Endothelial cell (in vitro differentiated cells): ENCODE results near the gene TESMIN. TPM values are rescaled to one million over a fixed set of nuclear protein-coding genes. Genes with fewer than 3 reads are reported as not detected.

Experiments
- DNase-seq: peaks from one replicate; pipeline ENCODE4 v3.0.0; 2021; ENCODE audit warnings: low spot score
- H3K27ac Mint-ChIP-seq: one replicate; pipeline ENCODE4 v1.8.0; 2021; ENCODE audit warnings: mixed read lengths, inconsistent platforms; ENCODE audit not compliant: unreplicated experiment
- H3K27me3 Mint-ChIP-seq: one replicate; pipeline ENCODE4 v1.8.0; 2021; ENCODE audit warnings: mild to moderate bottlenecking, moderate library complexity, mixed read lengths, inconsistent platforms; ENCODE audit not compliant: unreplicated experiment
- H3K36me3 Mint-ChIP-seq: one replicate; pipeline ENCODE4 v1.8.0; 2021; ENCODE audit warnings: mild to moderate bottlenecking, low read depth, mixed read lengths, inconsistent platforms; ENCODE audit not compliant: unreplicated experiment
- H3K4me1 Mint-ChIP-seq: one replicate; pipeline ENCODE4 v1.8.0; 2021; ENCODE audit warnings: mild to moderate bottlenecking, mixed read lengths, inconsistent platforms; ENCODE audit not compliant: unreplicated experiment
- H3K4me3 Mint-ChIP-seq: one replicate; pipeline ENCODE4 v1.8.0; 2021; ENCODE audit warnings: mild to moderate bottlenecking, mixed read lengths, inconsistent platforms; ENCODE audit not compliant: unreplicated experiment
- H3K9me3 Mint-ChIP-seq: one replicate; pipeline ENCODE4 v1.8.0; 2021; ENCODE audit warnings: mixed read lengths, inconsistent platforms; ENCODE audit not compliant: unreplicated experiment
- CTCF ChIP-seq: fragments of 200-600 bp; sonication (generic); IDR thresholded peaks from one replicate; pipeline ENCODE4 v1.5.0; 2021; ENCODE audit warnings: antibody characterized with exemption; ENCODE audit not compliant: unreplicated experiment
- total RNA-seq: library from RNA; stranded (reverse); fragmentation: NEBNext Ultra II Directional; extraction: Animal tissue kit (Norgen Biotek cat#: 25700); gene quantifications from one replicate; pipeline ENCODE4 v1.2.1, GENCODE V29; 2021; ENCODE audit not compliant: unreplicated experiment

TESMIN gene
- total RNA-seq, 1 donor from 2014 or later = 3.4 TPM

GRCh38 chr11:68686486-68686885, 64.8 kb downstream of the TESMIN start:
- H3K9me3 Mint-ChIP-seq = no peaks in the 10 kb centered on the region
- peaks cover 22% of the 10 kb centered on the region for H3K27me3 Mint-ChIP-seq
- H3K27ac Mint-ChIP-seq = no peak overlapping the region
- no peak overlapping the region for H3K4me3 Mint-ChIP-seq
- no peak for DNase-seq
- H3K4me1 Mint-ChIP-seq = no peaks in the 10 kb centered on the region
- H3K36me3 Mint-ChIP-seq = no peaks in the 10 kb centered on the region
- no peak for TF ChIP-seq CTCF

- TF ChIP-seq CTCF = no peak
- H3K36me3 Mint-ChIP-seq = no peaks in the 10 kb centered on the region
- no peaks in the 10 kb centered on the region for H3K4me1 Mint-ChIP-seq
- DNase-seq = no peak
- H3K27me3 Mint-ChIP-seq = peaks cover 22% of the 10 kb centered on the region
- H3K27ac Mint-ChIP-seq = no peak overlapping the region
- peak overlapping the region; percentile 21 for H3K4me3 Mint-ChIP-seq
- no peaks in the 10 kb centered on the region for H3K9me3 Mint-ChIP-seq
These were observed 65.5 kb downstream of the TESMIN start for GRCh38 chr11:68685656-68686380.

GRCh38 chr11:68684385-68685356, 66.6 kb downstream of the TESMIN start, which contains the start of gene GAL:
Gene GAL (plus strand): TSS chr11:68684544. CDS start chr11:68684924, 380 bp downstream.
- DNase-seq = peak; percentile 29
- H3K4me3 Mint-ChIP-seq = no peak within 1 kb of the TSS
- no peak within 1 kb of the TSS for H3K27ac Mint-ChIP-seq
- H3K9me3 Mint-ChIP-seq = no peaks in the 10 kb centered on the region
- H3K36me3 Mint-ChIP-seq = no peaks in the 10 kb centered on the region
- TF ChIP-seq CTCF = no peak
- H3K4me1 Mint-ChIP-seq = no peaks in the 10 kb centered on the region
- peaks cover 20% of the 10 kb centered on the region for H3K27me3 Mint-ChIP-seq

- no peak overlapping the region for H3K27ac Mint-ChIP-seq
- no peaks in the 10 kb centered on the region for H3K4me1 Mint-ChIP-seq
- H3K9me3 Mint-ChIP-seq = no peaks in the 10 kb centered on the region
- no peak for TF ChIP-seq CTCF
- no peak overlapping the region for H3K4me3 Mint-ChIP-seq
- H3K36me3 Mint-ChIP-seq = no peaks in the 10 kb centered on the region
- H3K27me3 Mint-ChIP-seq = peaks cover 21% of the 10 kb centered on the region
- no peak for DNase-seq
These were observed 67.6 kb downstream of the TESMIN start for GRCh38 chr11:68683536-68684384.
